H1 (cell line): ENCODE results near the gene ETS1. TPM values are rescaled to one million over a fixed set of nuclear protein-coding genes. Genes with fewer than 3 reads are reported as not detected.

ENCODE experiments used
- CTCF ChIA-PET: fragments of 300-600 bp; sonication (Branson Sonifier 250); formaldehyde crosslinking; loops from one replicate; lab custom pipeline; 2021; ENCODE audit not compliant: partially characterized antibody; lab: Charles Lee
- POLR2A ChIA-PET: fragments of 300-600 bp; sonication (Branson Sonifier 250); formaldehyde crosslinking; loops from one replicate; lab custom pipeline; 2021; ENCODE audit warnings: inconsistent platforms; ENCODE audit not compliant: partially characterized antibody; lab: Charles Lee
- DNase-seq, 2 experiments: peaks; one replicate each; pipeline versions ENCODE4 v3.0.0 to v3.0.0-alpha.2; 2010 to 2022; ENCODE audit warnings: low spot score in 2 of 2, low read depth in 1 of 2, mixed read lengths in 1 of 2
- FAIRE-seq: peaks from 2 replicates; lab custom pipeline; 2011; peaks lifted over from hg19 to GRCh38; lab: Jason Lieb, UNC
- H2AFZ ChIP-seq: 2 replicates; pipeline ENCODE4 v1.8.1; 2012; ENCODE audit warnings: low read length, inconsistent platforms
- H2AK5ac ChIP-seq: 2 replicates; pipeline ENCODE4 v1.6.1; 2013; ENCODE audit warnings: low read depth, low read length
- H2BK120ac ChIP-seq: replicated peaks from 2 replicates; pipeline ENCODE3; 2013; ENCODE audit warnings: low read depth, low read length, inconsistent platforms
- H2BK12ac ChIP-seq: 2 replicates; pipeline ENCODE4 v1.6.1; 2013; ENCODE audit warnings: low read depth, low read length
- H2BK15ac ChIP-seq: 2 replicates; pipeline ENCODE4 v1.6.1; 2013; ENCODE audit warnings: low read length
- H2BK20ac ChIP-seq: 2 replicates; pipeline ENCODE4 v1.6.1; 2013; ENCODE audit warnings: low read length
- H2BK5ac ChIP-seq: 2 replicates; pipeline ENCODE4 v1.6.1; 2013; ENCODE audit warnings: low read depth, low read length
- H3K14ac ChIP-seq: 2 replicates; pipeline ENCODE4 v1.6.1; 2013; ENCODE audit warnings: inconsistent platforms; ENCODE audit not compliant: insufficient read length
- H3K18ac ChIP-seq: 2 replicates; pipeline ENCODE4 v1.6.1; 2013; ENCODE audit warnings: low read length; ENCODE audit errors: extremely low read depth
- H3K23ac ChIP-seq: 2 replicates; pipeline ENCODE4 v1.6.1; 2013; ENCODE audit warnings: inconsistent platforms; ENCODE audit not compliant: insufficient read length
- H3K23me2 ChIP-seq: 2 replicates; pipeline ENCODE4 v1.6.1; 2013; ENCODE audit warnings: low read depth, low read length
- H3K27ac ChIP-seq: 2 replicates; pipeline ENCODE4 v1.6.1; 2011; ENCODE audit warnings: low read depth, low read length, inconsistent platforms
- H3K27me3 ChIP-seq, 4 experiments: replicated peaks in 1 of 4; 1 replicate in 1 of 4; 2 replicates in 3 of 4; pipeline versions ENCODE4 v1.6.1 to v1.8.1; 2011 to 2013; ENCODE audit warnings: low read length in 3 of 4, mild to moderate bottlenecking in 3 of 4, inconsistent platforms in 2 of 4, mixed read lengths in 2 of 4, moderate library complexity in 1 of 4; ENCODE audit not compliant: control insufficient read depth in 3 of 4, insufficient read depth in 3 of 4; ENCODE audit errors: extremely low read depth in 1 of 4
- H3K36me3 ChIP-seq, 4 experiments: 2 replicates each; pipeline versions ENCODE4 v1.6.1 to v1.8.1; 2011 to 2013; ENCODE audit warnings: mild to moderate bottlenecking in 4 of 4, low read length in 3 of 4, moderate library complexity in 2 of 4, control low read depth in 1 of 4, inconsistent platforms in 1 of 4; ENCODE audit not compliant: insufficient read depth in 4 of 4, control insufficient read depth in 2 of 4
- H3K4ac ChIP-seq: replicated peaks from 2 replicates; pipeline ENCODE3; 2013; ENCODE audit warnings: low read length, low read depth, mixed read lengths, inconsistent platforms; ENCODE audit not compliant: insufficient read length
- H3K4me1 ChIP-seq, 4 experiments: replicated peaks in 1 of 4; 1 replicate in 1 of 4; 2 replicates in 3 of 4; pipeline versions ENCODE4 v1.6.1 to v1.8.1; 2011 to 2013; ENCODE audit warnings: low read length in 3 of 4, inconsistent platforms in 2 of 4, mixed read lengths in 1 of 4; ENCODE audit not compliant: insufficient read depth in 4 of 4, control insufficient read depth in 3 of 4
- H3K4me2 ChIP-seq, 2 experiments: 2 replicates each; pipeline versions ENCODE4 v1.6.1 to v1.8.1; 2011 to 2013; ENCODE audit warnings: low read depth in 2 of 2, low read length in 2 of 2, control low read depth in 1 of 2, inconsistent platforms in 1 of 2, mild to moderate bottlenecking in 1 of 2; ENCODE audit not compliant: insufficient read depth in 1 of 2
- H3K4me3 ChIP-seq, 4 experiments: fragments of 200-600, 300-600 bp in 1 of 4; sonication (generic), shearing (Covaris generic), sonication (Bioruptor Twin) in 1 of 4; 2 replicates each; pipeline versions ENCODE4 v1.5.1 to v1.8.1; 2011 to 2016; ENCODE audit warnings: low read length in 4 of 4, low read depth in 3 of 4, control low read depth in 2 of 4, inconsistent platforms in 2 of 4, mild to moderate bottlenecking in 2 of 4, mixed read lengths in 1 of 4, moderate library complexity in 1 of 4; ENCODE audit not compliant: insufficient read depth in 2 of 4; ENCODE audit errors: extremely low read depth in 1 of 4
- H3K56ac ChIP-seq: replicated peaks from 2 replicates; pipeline ENCODE3; 2013; ENCODE audit warnings: low read depth, mild to moderate bottlenecking, mixed read lengths, low read length, inconsistent platforms; ENCODE audit not compliant: insufficient read length
- H3K79me1 ChIP-seq: 2 replicates; pipeline ENCODE4 v1.6.1; 2013; ENCODE audit warnings: low read depth, low read length, control low read depth
- H3K79me2 ChIP-seq, 2 experiments: 2 replicates each; pipeline versions ENCODE4 v1.6.1 to v1.8.1; 2012 to 2013; ENCODE audit warnings: low read length in 2 of 2, mild to moderate bottlenecking in 2 of 2, inconsistent platforms in 1 of 2; ENCODE audit not compliant: insufficient read depth in 2 of 2, control insufficient read depth in 1 of 2
- H3K9ac ChIP-seq, 4 experiments: replicated peaks in 1 of 4; 1 replicate in 1 of 4; 2 replicates in 3 of 4; pipeline versions ENCODE4 v1.6.1 to v1.8.1; 2011 to 2013; ENCODE audit warnings: low read depth in 3 of 4, low read length in 3 of 4, control low read depth in 2 of 4, mild to moderate bottlenecking in 2 of 4, moderate library complexity in 2 of 4, inconsistent platforms in 1 of 4; ENCODE audit errors: extremely low read depth in 1 of 4
- H3K9me3 ChIP-seq, 2 experiments: 2 replicates each; pipeline versions ENCODE4 v1.6.1 to v1.8.1; 2012 to 2013; ENCODE audit warnings: mild to moderate bottlenecking in 2 of 2, moderate library complexity in 2 of 2, control low read depth in 1 of 2, inconsistent platforms in 1 of 2, low read depth in 1 of 2, low read length in 1 of 2, mixed read lengths in 1 of 2; ENCODE audit not compliant: insufficient read depth in 2 of 2
- H4K20me1 ChIP-seq, 2 experiments: replicated peaks in 1 of 2; 2 replicates each; pipeline versions ENCODE3 to v1.8.1; 2011 to 2013; ENCODE audit warnings: inconsistent platforms in 2 of 2, low read length in 2 of 2, mild to moderate bottlenecking in 1 of 2; ENCODE audit not compliant: insufficient read depth in 2 of 2, control insufficient read depth in 1 of 2
- H4K5ac ChIP-seq: 2 replicates; pipeline ENCODE4 v1.6.1; 2013; ENCODE audit warnings: low read length, low read depth, mixed read lengths, inconsistent platforms; ENCODE audit not compliant: insufficient read length
- H4K8ac ChIP-seq: 2 replicates; pipeline ENCODE4 v1.8.0; 2013; ENCODE audit warnings: mild to moderate bottlenecking, moderate library complexity, low read length, inconsistent platforms; ENCODE audit not compliant: insufficient read depth; ENCODE audit errors: extremely low read depth
- H4K91ac ChIP-seq: replicated peaks from 2 replicates; pipeline ENCODE3; 2013; ENCODE audit warnings: low read length, mixed read lengths, inconsistent platforms; ENCODE audit not compliant: insufficient read length
- CEBPB ChIP-seq: IDR thresholded peaks from 2 replicates; pipeline ENCODE4 v1.6.1; 2012; ENCODE audit warnings: low read depth, low read length
- CHD1 ChIP-seq: IDR thresholded peaks from 2 replicates; pipeline ENCODE4 v1.6.1; 2012; ENCODE audit warnings: low read depth, low read length, improper control_type of control experiment
- EP300 ChIP-seq, 2 experiments: IDR thresholded peaks; 1 replicate in 1 of 2; 2 replicates in 1 of 2; pipeline ENCODE4 v1.6.1; 2011 to 2012; ENCODE audit warnings: low read depth in 2 of 2, low read length in 2 of 2, mild to moderate bottlenecking in 2 of 2, borderline replicate concordance in 1 of 2, inconsistent platforms in 1 of 2, moderate library complexity in 1 of 2
- EZH2 ChIP-seq: fragments of 200-600 bp; sonication (generic); IDR thresholded peaks from 2 replicates; pipeline ENCODE4 v1.7.1; 2012; ENCODE audit warnings: low read depth, mild to moderate bottlenecking, moderate library complexity, low read length, inconsistent platforms; ENCODE audit not compliant: severe bottlenecking
- HDAC2 ChIP-seq, 2 experiments: fragments of 300-600 bp in 1 of 2; sonication (generic) in 1 of 2; IDR thresholded peaks; 2 replicates each; pipeline ENCODE4 v1.6.1; 2011 to 2012; ENCODE audit warnings: low read depth in 2 of 2, low read length in 2 of 2, mild to moderate bottlenecking in 2 of 2, moderate library complexity in 2 of 2, borderline replicate concordance in 1 of 2, inconsistent platforms in 1 of 2
- MAFK ChIP-seq: IDR thresholded peaks from 2 replicates; pipeline ENCODE4 v1.6.1; 2012; ENCODE audit warnings: low read depth, mild to moderate bottlenecking, improper control_type of control experiment, low read length
- RBBP5 ChIP-seq: IDR thresholded peaks from 2 replicates; pipeline ENCODE4 v1.7.1; 2012; ENCODE audit warnings: low read depth, mild to moderate bottlenecking, inconsistent platforms, low read length, moderate library complexity, borderline replicate concordance
- RNF2 ChIP-seq: fragments of 200-900, 300-1000 bp; sonication (generic); IDR thresholded peaks from 2 replicates; pipeline ENCODE4 v1.7.1; 2016; ENCODE audit warnings: borderline replicate concordance, low read depth, mild to moderate bottlenecking, antibody characterized with exemption, low read length; ENCODE audit not compliant: poor library complexity, severe bottlenecking; ENCODE audit errors: missing control alignments
- SIRT6 ChIP-seq: IDR thresholded peaks from one replicate; pipeline ENCODE4 v1.7.1; 2012; ENCODE audit warnings: low read length, inconsistent platforms
- SP1 ChIP-seq: IDR thresholded peaks from 2 replicates; pipeline ENCODE4 v1.6.1; 2011; ENCODE audit warnings: low read depth, low read length
- WGBS, 2 experiments: shearing (Covaris generic) in 1 of 2; methylation state at CpG; one replicate each; pipeline versions ENCODE4 v1.1.6 to v1.1.7; 2013 to 2015; ENCODE audit warnings: low lambda C conversion rate in 2 of 2, mixed read lengths in 2 of 2, inconsistent platforms in 1 of 2, low coverage in 1 of 2, missing lambda C conversion rate in 1 of 2; ENCODE audit not compliant: insufficient replicate concordance in 2 of 2, insufficient coverage in 1 of 2, insufficient read length in 1 of 2; ENCODE audit errors: extremely low coverage in 1 of 2, missing lambda C conversion rate in 1 of 2; 5-methylcytosine and 5-hydroxymethylcytosine counted together
- polyA plus RNA-seq, 7 experiments: library from polyadenylated mRNA; depleted of rRNA in 3 of 7; stranded (reverse) in 5 of 7; unstranded in 2 of 7; fragments of >200 nt in 5 of 7; fragments of 200-250 nt in 2 of 7; gene quantifications; 1 replicate in 5 of 7; 2 replicates in 1 of 7; 4 replicates in 1 of 7; pipeline versions ENCODE4 v1.2.1 to v1.2.3, GENCODE V29; 2011 to 2013; ENCODE audit warnings: missing spikeins in 2 of 7, mixed read lengths in 2 of 7
- total RNA-seq: library from RNA; stranded (reverse); fragmentation: NEBNext Ultra II Directional; extraction: Animal tissue kit (Norgen Biotek cat#: 25700); gene quantifications from 2 replicates; pipeline ENCODE4 v1.2.1, GENCODE V29; 2021

The ETS1 gene
- total and polyA plus RNA-seq, 2 of the 8 experiments (the other 6 are each of a cell fraction or from before 2014, with no cell fraction given) = 10.0 to 35.3 TPM

DNA sequence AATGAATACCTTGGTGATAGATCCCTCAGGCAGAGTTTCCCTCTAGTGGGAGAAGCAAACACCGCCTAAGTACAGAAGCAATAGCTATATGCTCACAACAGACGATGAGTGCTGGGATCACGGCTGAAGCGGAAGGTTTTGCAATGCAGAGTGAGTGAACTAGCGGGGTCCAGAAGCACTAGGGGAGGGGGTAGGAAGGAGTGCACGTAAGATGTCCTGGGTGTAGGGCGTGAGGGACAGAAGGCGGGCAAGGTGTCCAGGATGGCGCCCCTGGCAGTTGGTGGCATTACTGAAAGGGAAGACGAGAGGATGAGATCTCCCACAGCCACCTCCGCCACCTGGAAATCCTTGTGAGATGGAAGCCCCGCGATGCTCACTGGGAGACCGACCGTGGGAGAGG is 81.0 kb downstream of the ETS1 start:
- Histone ChIP-seq H3K18ac (no peak overlapping the region), H2BK120ac (no peak overlapping the region), H3K14ac (no peak overlapping the region), H2BK20ac (no peak overlapping the region), H3K4me3 (no peak overlapping the region), H2BK5ac (no peak overlapping the region), H3K4me1 (peaks cover 0 to 5% (median 2%) of the 10 kb centered on the region in 4 experiments; a peak in 4 of 7 replicates), H3K27ac (no peak overlapping the region), H2BK15ac (no peak overlapping the region), H3K27me3 (no peaks in the 10 kb centered on the region), H3K36me3 (no peaks in the 10 kb centered on the region), H3K23ac (no peak overlapping the region), H3K79me2 (no peaks in the 10 kb centered on the region), H4K8ac (no peak overlapping the region), H2AK5ac (no peak overlapping the region), H3K56ac (no peak overlapping the region), H3K23me2 (no peaks in the 10 kb centered on the region), H3K79me1 (no peaks in the 10 kb centered on the region), H2BK12ac (no peak overlapping the region), H4K91ac (no peak overlapping the region), H2AFZ (no peak overlapping the region), H3K9me3 (no peaks in the 10 kb centered on the region), H4K5ac (no peak overlapping the region), H3K4me2 (no peak overlapping the region), H3K4ac (no peak overlapping the region), H4K20me1 (no peaks in the 10 kb centered on the region), H3K9ac (no peak overlapping the region)
- no peak for DNase-seq
- 90% methylated on average over 15 of the region's 15 CpGs; no CpG with 5 or more reads in 1 of the 2 experiments for WGBS, 2 experiments
- ChIA-PET POLR2A (interaction anchor here (1.1 kb wide), 1 partner anchor 11 kb away, joined by 3 read pairs; no protein-coding TSS in a partner anchor), CTCF (interaction anchor here (0.6 to 1.6 kb wide), 7 partner anchors 9 to 216 kb away, joined by 3 to 4 read pairs (median 3); no protein-coding TSS in a partner anchor)
- no peak for TF ChIP-seq CHD1
- TF ChIP-seq SP1 = no peak
- no peak for TF ChIP-seq HDAC2 (IDR thresholded peaks at IDR 0.05; ENCODE audit: borderline replicate concordance in 1 of 2, low read depth in 2 of 2, low read length in 2 of 2)
- TF ChIP-seq MAFK = no peak
- no peak for TF ChIP-seq SIRT6
- no peak for TF ChIP-seq RNF2
- no peak for TF ChIP-seq EZH2
- no peak for TF ChIP-seq RBBP5
- no peak for TF ChIP-seq CEBPB
- no peak for TF ChIP-seq EP300 (IDR thresholded peaks at IDR 0.05; ENCODE audit: borderline replicate concordance in 1 of 2, low read depth in 2 of 2, low read length in 2 of 2)
- FAIRE-seq = no peak
